ENCODE data around the gene SPATA33. TPM values are rescaled to one million over a fixed set of nuclear protein-coding genes. Genes with fewer than 3 reads are reported as not detected.

SPATA33 gene
- total RNA-seq, 4 donors from 2014 or later = 6.0 to 8.9 (median 7.5) TPM

DNA sequence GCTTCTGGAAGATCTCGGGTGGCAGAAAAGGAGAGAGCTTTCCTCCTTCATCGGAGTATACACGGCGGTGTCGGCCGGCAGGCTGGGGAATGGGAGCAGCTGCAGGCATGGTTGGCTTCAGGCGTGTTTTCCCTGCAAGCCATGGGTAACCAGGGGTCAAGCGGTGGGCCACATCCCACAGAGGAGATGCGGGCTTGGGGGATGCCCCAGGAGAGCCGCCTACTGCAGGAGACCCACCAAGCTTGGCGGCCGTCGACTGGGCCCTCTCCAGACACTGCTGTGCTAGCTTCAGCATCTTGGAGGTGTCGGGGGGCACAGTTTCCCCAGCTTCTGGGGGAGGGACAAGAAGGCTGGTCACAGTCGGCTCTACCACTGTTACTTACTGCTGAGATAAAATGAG is 58.9 kb downstream of the SPATA33 start:
- intact Hi-C loops (cut with DNase I) = no loop called here
- WGBS, 2 donors = 92 to 96% methylated on average over 10 to 15 of the region's 15 CpGs
- no peak overlapping the region for H3K4me3 ChIP-seq (replicated peaks in 1 of 3)
- H3K4me1 ChIP-seq = peaks cover 12 to 18% of the 10 kb centered on the region in 2 donors
- no peaks in the 10 kb centered on the region for H3K36me3 ChIP-seq
- H3K9me3 ChIP-seq = no peaks in the 10 kb centered on the region
- no peak for TF ChIP-seq POLR2A (IDR thresholded peaks at IDR 0.05)
- TF ChIP-seq, protein P1, sequence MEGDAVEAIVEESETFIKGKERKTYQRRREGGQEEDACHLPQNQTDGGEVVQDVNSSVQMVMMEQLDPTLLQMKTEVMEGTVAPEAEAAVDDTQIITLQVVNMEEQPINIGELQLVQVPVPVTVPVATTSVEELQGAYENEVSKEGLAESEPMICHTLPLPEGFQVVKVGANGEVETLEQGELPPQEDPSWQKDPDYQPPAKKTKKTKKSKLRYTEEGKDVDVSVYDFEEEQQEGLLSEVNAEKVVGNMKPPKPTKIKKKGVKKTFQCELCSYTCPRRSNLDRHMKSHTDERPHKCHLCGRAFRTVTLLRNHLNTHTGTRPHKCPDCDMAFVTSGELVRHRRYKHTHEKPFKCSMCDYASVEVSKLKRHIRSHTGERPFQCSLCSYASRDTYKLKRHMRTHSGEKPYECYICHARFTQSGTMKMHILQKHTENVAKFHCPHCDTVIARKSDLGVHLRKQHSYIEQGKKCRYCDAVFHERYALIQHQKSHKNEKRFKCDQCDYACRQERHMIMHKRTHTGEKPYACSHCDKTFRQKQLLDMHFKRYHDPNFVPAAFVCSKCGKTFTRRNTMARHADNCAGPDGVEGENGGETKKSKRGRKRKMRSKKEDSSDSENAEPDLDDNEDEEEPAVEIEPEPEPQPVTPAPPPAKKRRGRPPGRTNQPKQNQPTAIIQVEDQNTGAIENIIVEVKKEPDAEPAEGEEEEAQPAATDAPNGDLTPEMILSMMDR (IDR thresholded peaks at IDR 0.05) = no peak
- H3K27me3 ChIP-seq = no peaks in the 10 kb centered on the region
- no peak for DNase-seq
- no peak overlapping the region for H3K27ac ChIP-seq

DNA sequence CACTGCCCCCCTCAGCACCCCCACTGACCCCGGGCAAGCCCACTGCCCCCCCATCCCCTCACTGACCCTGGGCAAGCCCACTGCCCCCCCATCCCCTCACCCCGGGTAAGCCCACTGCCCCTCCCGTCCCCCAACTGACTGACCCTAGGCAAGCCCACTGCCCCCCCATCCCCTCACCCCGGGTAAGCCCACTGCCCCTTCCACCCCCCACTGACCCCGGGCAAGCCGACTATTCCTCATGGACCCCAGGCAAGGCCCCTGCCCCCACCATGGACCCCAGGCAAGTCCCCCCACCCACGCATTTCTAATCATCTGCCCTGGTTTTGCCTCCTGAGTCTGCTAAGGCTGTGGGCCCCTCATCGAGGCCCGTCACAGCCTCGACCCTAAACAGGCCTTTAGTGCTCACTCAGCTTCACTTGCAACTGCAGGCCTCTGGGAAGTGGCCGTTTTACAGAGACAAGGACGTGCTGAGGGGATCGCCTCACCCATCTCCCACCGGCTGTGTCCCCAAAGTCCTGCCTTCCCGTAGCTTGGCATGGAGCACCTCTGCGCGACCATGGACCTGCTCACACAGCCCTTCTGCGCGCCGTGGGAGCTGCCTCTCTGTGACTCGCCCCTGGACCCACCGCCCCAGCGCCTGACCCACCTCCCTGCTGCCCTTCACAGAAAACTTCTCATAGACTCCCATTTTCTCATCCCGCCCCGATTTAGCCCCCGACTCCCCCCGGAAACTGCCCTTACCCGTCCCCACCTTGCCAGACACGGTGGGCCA is 59.5 kb downstream of the SPATA33 start:
- H3K27me3 ChIP-seq = no peaks in the 10 kb centered on the region
- H3K4me3 ChIP-seq (replicated peaks in 1 of 3) = no peak overlapping the region
- intact Hi-C loops (cut with DNase I) = no loop called here
- H3K36me3 ChIP-seq = no peaks in the 10 kb centered on the region
- H3K4me1 ChIP-seq = peaks cover 6 to 12% of the 10 kb centered on the region in 2 donors
- 90 to 94% methylated on average over 21 to 27 of the region's 29 CpGs for WGBS, 2 donors
- DNase-seq = no peak
- no peaks in the 10 kb centered on the region for H3K9me3 ChIP-seq
- no peak overlapping the region for H3K27ac ChIP-seq
- TF ChIP-seq POLR2A (IDR thresholded peaks at IDR 0.05) = no peak
- TF ChIP-seq, protein P1 (IDR thresholded peaks at IDR 0.05) = no peak

DNA sequence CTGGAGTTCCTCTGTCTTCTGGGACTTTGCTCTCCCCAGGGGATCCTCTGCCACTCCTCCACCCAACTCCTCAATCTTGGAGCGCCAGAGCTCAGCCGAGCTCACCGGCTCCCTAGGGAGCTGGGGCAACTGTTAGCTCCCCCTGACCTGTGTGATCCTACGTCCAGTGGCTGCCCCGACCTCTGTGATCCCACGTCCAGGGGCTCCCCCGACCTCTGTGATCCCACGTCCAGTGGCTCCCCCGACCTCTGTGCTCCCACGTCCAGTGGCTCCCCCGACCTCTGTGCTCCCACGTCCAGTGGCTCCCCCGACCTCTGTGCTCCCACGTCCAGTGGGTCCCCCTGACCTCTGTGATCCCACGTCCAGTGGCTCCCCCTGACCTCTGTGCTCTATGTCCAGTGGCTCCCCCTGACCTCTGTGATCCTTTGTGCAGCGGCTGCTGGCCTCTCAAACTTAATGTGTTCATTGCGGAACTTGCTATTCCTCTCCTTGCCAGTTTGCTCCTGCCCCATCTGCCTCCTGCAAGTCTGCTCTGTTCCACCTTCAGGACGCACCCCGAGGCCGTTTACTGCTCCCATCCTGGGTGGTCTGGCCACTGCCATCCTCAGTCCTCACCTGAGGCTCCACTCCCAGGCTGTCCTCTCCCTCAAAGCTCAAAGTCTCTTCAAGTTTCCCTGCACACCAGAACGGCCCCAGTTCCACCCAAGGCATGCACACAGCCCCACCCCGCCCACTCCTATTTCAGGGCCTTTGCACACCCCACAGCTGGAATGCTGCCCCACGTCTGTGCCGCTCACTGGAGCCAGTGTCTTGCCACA is 60.3 kb downstream of the SPATA33 start:
- no peaks in the 10 kb centered on the region for H3K9me3 ChIP-seq
- H3K27ac ChIP-seq = no peak overlapping the region
- no peaks in the 10 kb centered on the region for H3K27me3 ChIP-seq
- H3K36me3 ChIP-seq = no peaks in the 10 kb centered on the region
- TF ChIP-seq, protein P1 (IDR thresholded peaks at IDR 0.05) = no peak
- no peak for TF ChIP-seq POLR2A (IDR thresholded peaks at IDR 0.05)
- peaks cover 12 to 17% of the 10 kb centered on the region in 2 donors for H3K4me1 ChIP-seq
- H3K4me3 ChIP-seq (replicated peaks in 1 of 3) = no peak overlapping the region
- intact Hi-C loops (cut with DNase I) = no loop called here
- WGBS, 2 donors = 89 to 91% methylated on average over 24 of the region's 24 CpGs
- no peak for DNase-seq

Other genes starting within 250 kb of the SPATA33 start
- 10 to 100 TPM; 62.1 to 90.4 (median 75.0) TPM for gene ANKRD11, start 167.3 kb upstream of the SPATA33 start, total RNA-seq
- gene SPG7, start 149.4 kb upstream of the SPATA33 start, total RNA-seq = 100 to 1,000 TPM; 218 to 392 (median 285) TPM
- gene RPL13, start 97.2 kb upstream of the SPATA33 start, total RNA-seq = 1,000 to 10,000 TPM; 5,127 to 8,436 (median 6,104) TPM
- gene CPNE7, start 82.1 kb upstream of the SPATA33 start, total RNA-seq = 1 to 10 TPM in 1 of 4 donors, under 1 TPM in 1, not detected in 2; 0.44 to 1.1 TPM
- 1 to 10 TPM in 2 of 4 donors, under 1 TPM in 2; 0.29 to 5.0 (median 1.3) TPM for gene DPEP1, start 44.2 kb upstream of the SPATA33 start, total RNA-seq
- 10 to 100 TPM; 66.8 to 95.1 (median 76.0) TPM for gene CHMP1A, start 128 bp upstream of the SPATA33 start, total RNA-seq
- 100 to 1,000 TPM in 1 of 4 donors, 10 to 100 TPM in 3; 88.7 to 109 (median 91.3) TPM for gene CDK10, start 28.9 kb downstream of the SPATA33 start, total RNA-seq
- gene SPATA2L, start 43.9 kb downstream of the SPATA33 start, total RNA-seq = 10 to 100 TPM; 22.4 to 31.9 (median 27.7) TPM
- 10 to 100 TPM in 1 of 4 donors, 1 to 10 TPM in 3; 3.1 to 15.6 (median 9.0) TPM for gene VPS9D1, start 63.1 kb downstream of the SPATA33 start, total RNA-seq
- gene ZNF276, start 63.7 kb downstream of the SPATA33 start, total RNA-seq = 10 to 100 TPM; 21.2 to 38.9 (median 24.9) TPM
- gene FANCA, start 158.8 kb downstream of the SPATA33 start, total RNA-seq = 10 to 100 TPM in 1 of 4 donors, 1 to 10 TPM in 3; 2.3 to 10.3 (median 3.6) TPM
- gene SPIRE2, start 170.6 kb downstream of the SPATA33 start, total RNA-seq = 10 to 100 TPM in 2 of 4 donors, 1 to 10 TPM in 2; 7.0 to 10.9 (median 9.5) TPM
- gene TCF25, start 215.8 kb downstream of the SPATA33 start, total RNA-seq = 100 to 1,000 TPM; 144 to 266 (median 201) TPM